ENCODE measurements around the gene NLGN2. TPM values are rescaled to one million over a fixed set of nuclear protein-coding genes. Genes with fewer than 3 reads are reported as not detected.
A peak's percentile ranks its signal among the peaks of the same experiment; 100 is the strongest.

Gene NLGN2
- total RNA-seq, 2 experiments from 2014 or later, result 0.06 to 1.2 TPM

DNA sequence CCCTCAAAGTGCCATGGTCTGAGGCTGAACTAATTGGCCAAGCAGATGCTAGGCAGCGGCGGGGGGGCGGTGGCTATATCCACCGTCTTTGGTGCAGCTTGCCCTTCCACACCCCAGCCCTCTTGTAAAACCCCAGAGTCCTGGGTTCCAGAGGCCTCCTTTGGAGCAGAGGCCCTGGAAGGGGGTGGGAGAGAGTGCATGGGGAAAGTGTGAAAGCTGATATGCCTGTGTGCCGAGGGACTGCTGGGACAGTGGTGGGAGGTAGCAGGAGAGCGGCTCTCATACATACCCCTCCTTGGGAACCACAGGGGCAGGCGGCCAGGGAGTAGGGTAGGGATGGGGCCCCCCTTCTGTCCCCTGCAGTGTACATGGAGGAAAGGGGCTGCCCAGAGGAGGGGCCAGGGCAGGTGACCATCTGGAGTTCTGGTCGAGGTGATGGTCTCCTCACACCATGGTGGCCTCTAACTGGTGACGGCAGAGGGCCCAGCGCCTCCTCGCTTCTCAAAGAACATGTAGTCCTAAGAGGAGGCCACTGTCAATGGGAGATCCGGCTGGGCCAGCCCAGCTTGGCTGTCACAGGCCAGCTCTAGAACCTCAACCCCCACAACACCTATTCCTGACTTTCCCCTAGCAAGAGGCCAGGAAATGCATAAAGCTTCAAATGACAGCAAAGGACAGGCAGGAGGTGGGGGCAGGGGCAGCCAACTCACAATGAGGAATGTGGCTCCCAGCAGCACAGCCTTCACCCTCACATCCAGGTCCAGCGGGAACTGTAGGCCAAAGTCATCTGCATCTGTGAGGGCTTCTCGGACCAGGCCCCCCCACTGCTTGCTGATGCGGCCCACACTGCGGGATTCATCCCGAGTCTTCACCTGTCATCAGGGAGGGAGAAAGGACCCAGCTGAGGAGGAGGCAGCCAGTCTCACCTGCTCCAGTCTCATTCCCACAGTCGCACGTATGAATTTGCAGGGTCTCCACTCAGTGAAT is 17.4 kb upstream of the NLGN2 start:
- Histone ChIP-seq H3K4me3 (ENCODE audit: low read depth, low read length, poor library complexity, severe bottlenecking) (no peak overlapping the region), H3K27ac (ENCODE audit: low read depth, low read length, poor library complexity, severe bottlenecking) (no peak overlapping the region), H3K9me2 (ENCODE audit: insufficient read depth, low read length) (no peaks in the 10 kb centered on the region), H3K36me3 (ENCODE audit: insufficient read depth, low read length) (peaks cover 12% of the 10 kb centered on the region; the same call in 1 of the 2 replicates), H2AFZ (ENCODE audit: low read length) (no peak overlapping the region), H3K4me2 (ENCODE audit: low read length) (no peak overlapping the region), H3K9me3 (ENCODE audit: low read length) (no peaks in the 10 kb centered on the region), H3K79me2 (ENCODE audit: insufficient read depth, low read depth, low read length) (no peaks in the 10 kb centered on the region), H3K4me1 (ENCODE audit: insufficient read depth, low read length, poor library complexity, severe bottlenecking) (peaks cover 9% of the 10 kb centered on the region), H4K20me1 (ENCODE audit: insufficient read depth, low read length) (no peaks in the 10 kb centered on the region)
- intact Hi-C loops (cut with micrococcal nuclease; ENCODE audit: unreplicated experiment), result no loop called here
- ChIA-PET CTCF (ENCODE audit: unreplicated experiment) (no interaction called here), POLR2A (interaction anchor here (0.6 kb wide), 1 partner anchor 165 kb away, joined by 4 read pairs; no protein-coding TSS in a partner anchor)
- TSS peak; percentile 77 for BruUV-seq (replicated peaks)
- DNase-seq (ENCODE audit: low spot score), result no peak
- no peak for TF ChIP-seq EZH2phosphoT487 (IDR thresholded peaks at IDR 0.05; ENCODE audit: borderline replicate concordance, low read depth, low read length)
- TF ChIP-seq, protein P1, sequence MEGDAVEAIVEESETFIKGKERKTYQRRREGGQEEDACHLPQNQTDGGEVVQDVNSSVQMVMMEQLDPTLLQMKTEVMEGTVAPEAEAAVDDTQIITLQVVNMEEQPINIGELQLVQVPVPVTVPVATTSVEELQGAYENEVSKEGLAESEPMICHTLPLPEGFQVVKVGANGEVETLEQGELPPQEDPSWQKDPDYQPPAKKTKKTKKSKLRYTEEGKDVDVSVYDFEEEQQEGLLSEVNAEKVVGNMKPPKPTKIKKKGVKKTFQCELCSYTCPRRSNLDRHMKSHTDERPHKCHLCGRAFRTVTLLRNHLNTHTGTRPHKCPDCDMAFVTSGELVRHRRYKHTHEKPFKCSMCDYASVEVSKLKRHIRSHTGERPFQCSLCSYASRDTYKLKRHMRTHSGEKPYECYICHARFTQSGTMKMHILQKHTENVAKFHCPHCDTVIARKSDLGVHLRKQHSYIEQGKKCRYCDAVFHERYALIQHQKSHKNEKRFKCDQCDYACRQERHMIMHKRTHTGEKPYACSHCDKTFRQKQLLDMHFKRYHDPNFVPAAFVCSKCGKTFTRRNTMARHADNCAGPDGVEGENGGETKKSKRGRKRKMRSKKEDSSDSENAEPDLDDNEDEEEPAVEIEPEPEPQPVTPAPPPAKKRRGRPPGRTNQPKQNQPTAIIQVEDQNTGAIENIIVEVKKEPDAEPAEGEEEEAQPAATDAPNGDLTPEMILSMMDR (conservative IDR thresholded peaks at IDR 0.05; ENCODE audit: low read length), result no peak

- Histone ChIP-seq H3K36me3 (ENCODE audit: insufficient read depth, low read length) (peaks cover 12% of the 10 kb centered on the region; the same call in 1 of the 2 replicates), H2AFZ (ENCODE audit: low read length) (no peak overlapping the region), H3K4me2 (ENCODE audit: low read length) (no peak overlapping the region), H3K9me3 (ENCODE audit: low read length) (no peaks in the 10 kb centered on the region), H3K4me3 (ENCODE audit: low read depth, low read length, poor library complexity, severe bottlenecking) (no peak overlapping the region), H3K27ac (ENCODE audit: low read depth, low read length, poor library complexity, severe bottlenecking) (no peak overlapping the region), H3K9me2 (ENCODE audit: insufficient read depth, low read length) (no peaks in the 10 kb centered on the region), H4K20me1 (ENCODE audit: insufficient read depth, low read length) (no peaks in the 10 kb centered on the region), H3K4me1 (ENCODE audit: insufficient read depth, low read length, poor library complexity, severe bottlenecking) (peaks cover 9% of the 10 kb centered on the region), H3K79me2 (ENCODE audit: insufficient read depth, low read depth, low read length) (no peaks in the 10 kb centered on the region)
- ChIA-PET POLR2A (no interaction called here), CTCF (ENCODE audit: unreplicated experiment) (no interaction called here)
- BruUV-seq (replicated peaks), result no TSS peak
- intact Hi-C loops (cut with micrococcal nuclease; ENCODE audit: unreplicated experiment), result no loop called here
- DNase-seq (ENCODE audit: low spot score), result no peak
- TF ChIP-seq, protein P1 (conservative IDR thresholded peaks at IDR 0.05; ENCODE audit: low read length), result no peak
- no peak for TF ChIP-seq EZH2phosphoT487 (IDR thresholded peaks at IDR 0.05; ENCODE audit: borderline replicate concordance, low read depth, low read length)
These were observed 16.3 kb upstream of the NLGN2 start for GRCh38 chr17:7391307-7391706.

Data from OCI-LY7 (cell line).